SKM-1 (cell line): ENCODE measurements around the gene RPS10.
A peak's percentile ranks its signal among the peaks of the same experiment; 100 is the strongest.
"Not testable (repeated sequence)": the region's sequence is repeated elsewhere in the genome, so short reads cannot be mapped to it uniquely, and the experiment has no call there.

Source experiments
- DNase-seq: peaks from one replicate; lab custom pipeline; 2025; ENCODE audit not compliant: unreplicated experiment; lab: John Stamatoyannopoulos, UW

The RPS10 gene

DNA sequence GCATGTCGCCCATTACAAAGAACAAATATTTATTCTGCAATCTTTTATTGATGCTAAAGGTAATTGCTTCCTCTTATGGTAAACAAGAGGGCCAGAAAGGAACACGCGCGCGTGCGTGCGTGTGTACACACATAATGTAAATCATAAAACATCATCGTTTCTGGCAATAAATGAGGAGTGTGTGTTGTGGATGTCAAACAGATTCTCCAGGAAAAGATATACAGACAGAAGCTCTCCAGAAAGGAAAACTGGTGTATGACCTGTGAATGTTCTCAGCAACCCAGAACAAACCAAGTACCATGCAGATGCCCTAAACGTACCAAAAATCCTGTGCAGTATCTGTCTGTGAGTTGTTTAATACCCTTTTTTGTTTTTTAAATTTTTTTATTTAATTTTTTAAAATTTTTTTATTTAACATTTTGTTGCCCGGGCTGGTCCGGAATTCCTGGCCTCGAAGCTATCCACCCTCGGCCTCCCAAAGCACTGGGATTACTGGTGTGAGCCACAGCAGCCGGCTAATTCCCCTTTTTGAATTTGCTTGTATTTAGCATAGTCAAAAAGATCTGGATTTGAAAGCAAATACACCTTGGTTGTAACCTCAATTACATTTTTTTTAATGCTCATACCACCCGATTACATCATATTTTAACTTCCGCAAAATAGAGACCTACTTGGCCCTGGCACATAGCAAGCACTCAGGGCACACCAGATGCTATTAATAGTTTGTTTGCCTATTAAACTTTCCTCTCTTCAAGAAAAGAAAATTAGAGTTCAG lies 32.5 kb downstream of the RPS10 start:
- DNase-seq: peak; percentile 54

- peak; percentile 94 for DNase-seq
These were observed 33.2 kb downstream of the RPS10 start, which contains the start of gene NUDT3 for GRCh38 chr6:34392497-34393190. TSS of gene NUDT3 (minus strand) at chr6:34392669. CDS start at chr6:34392362, 307 bp downstream.

- no peak for DNase-seq
These were observed 33.9 kb downstream of the RPS10 start for GRCh38 chr6:34391786-34392496.

DNA sequence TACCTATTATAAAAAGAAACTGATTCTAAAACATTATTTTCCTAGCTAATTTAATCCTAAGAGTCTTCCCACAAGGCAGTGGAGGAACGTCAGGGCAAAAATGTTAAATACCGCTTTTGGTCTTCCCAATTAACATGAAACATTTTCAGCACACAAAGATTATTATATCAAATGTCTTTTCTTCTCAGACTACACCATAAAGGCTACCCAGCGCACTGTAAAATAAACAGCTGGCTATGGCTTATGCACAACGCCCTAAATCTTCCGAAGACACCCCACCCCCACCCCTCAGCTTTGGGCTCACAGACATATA lies 34.4 kb downstream of the RPS10 start:
- no peak for DNase-seq

DNA sequence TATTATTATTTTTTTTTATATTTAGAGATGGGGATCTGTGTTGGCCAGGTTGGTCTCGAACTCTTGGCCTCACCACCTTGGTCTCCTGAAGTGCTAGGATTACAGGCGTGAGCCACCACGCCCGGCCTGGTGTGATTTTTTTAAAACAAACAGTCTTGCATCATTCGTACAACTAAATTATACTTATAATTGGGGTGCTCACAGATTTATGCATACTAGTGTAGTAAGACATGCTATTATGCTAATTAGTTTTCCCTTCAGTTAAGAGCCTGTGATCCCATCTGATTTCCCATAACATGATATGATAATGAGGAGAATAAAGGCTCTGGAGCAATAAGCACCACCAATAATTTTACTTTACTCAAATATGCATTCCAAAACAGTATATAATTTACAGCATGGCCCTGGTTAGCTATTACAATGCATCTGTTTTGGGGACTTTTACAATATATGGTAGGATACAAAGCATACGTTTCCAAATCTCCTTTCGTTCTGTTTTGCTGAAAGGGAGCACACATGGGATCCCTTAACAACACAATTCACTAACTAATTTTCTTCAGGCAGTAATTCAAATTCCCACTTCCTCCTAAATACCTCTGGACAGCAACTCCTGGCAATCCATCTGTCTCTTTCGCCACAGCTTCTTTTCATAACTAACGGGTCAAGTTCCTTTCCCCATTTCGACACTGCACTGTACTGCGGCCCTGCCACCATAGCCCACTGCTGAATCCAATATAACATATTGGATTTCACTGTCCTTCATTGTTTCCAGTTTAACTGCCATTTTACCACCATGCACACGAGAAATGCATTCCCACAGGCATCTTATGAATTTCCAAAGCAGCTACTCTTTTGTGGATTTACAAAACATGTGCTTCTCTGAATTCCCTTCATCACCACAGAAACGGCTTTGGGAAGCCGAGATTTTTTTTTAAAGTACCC lies 35.1 kb downstream of the RPS10 start:
- DNase-seq: peak; percentile 44

DNA sequence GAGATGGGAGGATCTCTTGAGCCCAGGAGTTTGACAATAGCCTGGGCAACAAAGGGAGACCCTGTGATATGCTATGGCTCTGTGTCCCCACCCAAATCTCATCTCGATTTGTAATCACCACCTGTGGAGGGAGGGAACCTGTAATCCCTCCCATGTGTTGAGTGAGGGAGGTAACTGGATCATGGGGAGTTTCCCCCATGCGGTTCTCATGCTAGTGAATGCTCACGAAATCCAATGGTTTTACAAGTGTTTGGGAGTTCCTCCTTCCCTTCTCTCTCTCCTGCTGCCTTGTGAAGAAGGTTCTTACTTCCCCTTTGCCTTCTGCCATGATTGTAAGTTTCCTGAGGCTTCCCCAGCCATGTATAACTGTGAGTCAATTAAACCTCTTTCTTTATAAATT lies 36.8 kb downstream of the RPS10 start:
- DNase-seq: peak; percentile 13

DNA sequence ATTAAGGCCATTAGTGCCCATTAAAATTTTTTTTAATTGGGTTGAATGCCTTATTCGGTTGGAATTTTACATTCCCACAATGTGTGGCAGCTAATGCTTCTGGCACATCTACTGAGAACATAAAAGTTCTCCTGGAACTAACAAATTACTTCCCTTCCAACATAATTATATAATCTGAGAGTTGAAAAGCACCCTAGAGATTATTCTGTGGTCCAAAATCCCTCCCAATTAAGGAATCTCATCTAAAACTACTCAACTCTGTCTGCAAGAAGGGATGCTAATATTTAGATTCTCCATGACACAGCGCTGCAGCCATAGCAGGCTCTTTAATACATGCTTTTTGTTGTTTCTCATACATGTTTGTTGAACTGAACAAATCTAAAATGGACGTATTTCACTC lies 37.4 kb downstream of the RPS10 start:
- DNase-seq: no peak

- no peak for DNase-seq
These were observed 39.3 kb downstream of the RPS10 start for GRCh38 chr6:34386316-34387137.

- no peak for DNase-seq
These were observed 40.1 kb downstream of the RPS10 start for GRCh38 chr6:34385793-34386195.

DNA sequence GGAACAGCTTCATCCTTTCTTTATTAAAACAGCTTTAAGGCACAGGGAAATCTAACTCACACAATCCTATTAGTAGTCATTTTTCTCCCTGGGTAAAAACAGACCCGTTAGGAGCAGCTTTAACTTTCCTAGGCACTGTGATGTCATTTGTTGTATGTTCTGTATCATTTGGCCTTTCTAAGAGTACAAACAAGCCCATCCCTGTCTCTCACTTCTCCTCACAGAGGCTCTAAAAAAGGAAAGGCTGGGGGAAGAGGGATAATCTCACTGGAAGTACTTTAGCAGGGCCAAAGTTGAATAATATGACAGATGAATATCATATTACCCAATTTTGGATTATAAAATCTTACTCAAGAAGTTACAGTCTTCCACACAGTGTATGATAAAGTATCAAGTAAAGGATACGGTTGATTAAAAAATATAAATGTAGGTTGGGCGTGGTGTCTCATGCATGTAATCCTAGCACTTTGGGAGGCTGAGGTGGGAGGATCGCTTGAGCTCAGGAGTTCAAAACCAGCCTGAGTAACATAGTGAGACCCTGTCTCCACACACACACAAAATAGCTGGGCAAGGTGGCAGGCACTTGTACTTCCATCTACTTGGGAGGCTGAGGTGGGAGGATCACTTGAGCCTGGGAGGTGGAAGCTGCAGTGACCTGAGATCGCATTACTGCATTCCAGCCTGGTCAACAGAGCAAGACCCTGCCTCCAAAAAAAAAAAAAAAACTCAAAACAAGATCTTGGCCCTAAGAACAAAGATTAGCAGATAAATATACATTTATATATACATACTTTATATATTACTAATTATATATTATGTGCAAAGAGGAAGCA lies 41.3 kb downstream of the RPS10 start:
- no peak for DNase-seq

DNA sequence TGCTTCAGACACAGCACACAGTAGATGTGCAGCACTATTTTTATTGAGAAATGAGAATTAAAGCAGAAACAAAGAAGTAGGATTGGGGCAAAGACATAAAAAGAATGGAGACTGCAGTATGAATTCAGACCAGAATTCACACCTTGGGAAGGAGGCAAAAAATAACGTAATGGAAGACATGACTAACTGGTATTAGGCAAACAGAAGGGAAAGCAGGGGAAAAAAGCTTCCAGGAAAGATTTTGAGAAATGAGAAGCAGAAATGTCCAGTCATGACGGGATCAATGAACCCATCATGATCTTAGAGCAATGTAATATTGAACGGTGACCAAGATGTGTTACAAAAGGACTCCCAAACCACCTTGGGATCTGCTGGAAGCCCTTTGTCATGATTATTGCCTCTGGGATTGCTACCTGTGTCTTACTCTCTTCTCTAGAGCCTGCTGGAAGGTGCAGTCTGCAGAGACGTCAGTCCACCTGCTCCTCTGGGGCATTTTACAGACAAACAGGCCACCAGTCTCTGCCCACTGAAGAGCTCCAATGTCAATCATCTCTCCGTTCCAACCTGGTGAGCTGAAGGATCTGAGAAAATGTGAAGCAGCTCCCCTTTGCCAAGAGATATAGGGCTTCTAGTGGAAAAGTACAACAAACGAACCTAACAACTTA lies 42.1 kb downstream of the RPS10 start:
- no peak for DNase-seq

DNA sequence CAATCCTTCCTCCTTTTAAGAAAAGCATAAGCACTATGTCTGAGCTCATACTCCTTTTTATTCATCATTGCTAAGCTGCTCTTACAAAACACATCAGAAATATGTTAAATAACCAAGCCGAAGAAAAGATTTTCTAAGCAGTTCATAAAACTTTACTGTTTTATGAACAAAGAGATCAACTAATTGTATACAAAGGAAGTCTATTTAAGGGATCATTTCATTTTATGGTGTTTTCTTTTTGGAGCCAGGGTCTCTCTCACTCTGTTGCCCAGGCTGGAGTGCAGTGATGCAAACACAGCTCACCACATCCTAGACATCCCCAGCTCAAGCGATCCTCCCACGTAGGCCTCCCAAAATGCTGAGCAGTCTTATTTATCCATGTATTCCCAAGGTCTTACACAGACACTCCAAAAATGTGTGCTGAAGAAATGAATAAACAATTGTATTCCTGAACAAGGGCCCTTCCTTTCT lies 42.7 kb downstream of the RPS10 start:
- no peak for DNase-seq

GRCh38 chr6:34381081-34381480 lies 44.8 kb downstream of the RPS10 start:
- DNase-seq: no peak

- no peak for DNase-seq
These were observed 47.4 kb downstream of the RPS10 start for GRCh38 chr6:34378470-34378869.

DNA sequence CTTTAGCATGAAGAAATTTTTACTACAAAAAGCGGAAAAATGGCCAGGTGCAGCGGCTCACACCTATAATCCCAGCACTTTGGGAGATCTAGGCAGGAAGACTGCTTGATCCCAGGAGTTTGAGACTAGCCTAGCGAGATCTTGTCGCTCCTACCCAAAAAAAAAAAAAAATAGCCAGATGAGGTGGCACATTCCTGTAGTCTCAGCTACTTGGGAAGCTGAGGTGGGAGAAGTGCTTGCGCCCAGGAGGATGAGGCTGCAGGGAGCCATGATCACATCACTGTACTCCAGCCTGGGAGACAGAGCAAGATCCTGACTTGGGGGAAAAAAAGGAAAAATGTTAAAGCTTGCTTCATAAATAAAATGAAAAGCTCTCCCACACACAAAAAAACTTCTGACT lies 47.9 kb downstream of the RPS10 start:
- DNase-seq: no peak

DNA sequence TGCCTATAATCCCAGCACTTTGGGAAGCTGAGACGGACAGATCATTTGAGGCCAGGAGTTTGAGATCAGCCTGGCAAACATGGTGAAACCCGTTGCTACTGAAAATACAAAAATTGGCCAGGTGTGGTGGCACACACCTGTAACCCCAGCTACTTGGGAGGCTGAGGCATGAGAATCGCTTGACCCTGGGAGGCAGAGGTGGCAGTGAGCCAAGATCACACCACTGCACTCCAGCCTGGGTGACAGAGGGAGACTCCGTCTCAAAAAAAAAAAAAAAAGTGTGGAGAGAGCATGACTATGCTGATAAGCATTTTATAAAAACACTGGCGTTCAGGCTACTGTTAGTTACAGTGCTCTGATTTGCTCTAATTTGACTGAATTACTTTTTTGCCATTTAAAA lies 48.3 kb downstream of the RPS10 start:
- not testable (repeated sequence) for DNase-seq

- DNase-seq: no peak
These were observed 50.0 kb downstream of the RPS10 start for GRCh38 chr6:34375833-34376232.

- no peak for DNase-seq
These were observed 51.4 kb downstream of the RPS10 start for GRCh38 chr6:34374508-34374907.

- peak; percentile 65 for DNase-seq
These were observed 51.8 kb downstream of the RPS10 start for GRCh38 chr6:34374069-34374468.
